Measurements from ENCODE around the gene BMPR1A.

DNA sequence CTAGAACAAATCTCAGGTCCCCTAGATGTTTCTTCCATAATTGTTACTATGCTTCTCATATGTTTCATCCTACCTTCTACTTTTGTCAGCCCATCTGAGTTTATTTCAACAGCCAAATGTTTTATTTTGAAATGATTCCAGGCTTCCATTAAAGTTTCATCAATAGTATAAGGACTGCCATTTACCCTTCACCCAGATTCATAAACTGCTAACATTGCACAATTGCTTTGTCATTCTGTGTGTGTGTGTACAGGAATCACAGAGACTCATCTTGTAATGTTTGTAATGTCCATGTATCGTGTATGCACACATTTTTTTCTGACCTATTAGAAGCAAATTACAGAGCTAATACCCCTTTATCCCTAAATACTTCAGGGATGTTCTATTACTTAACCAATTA lies 175.5 kb downstream of the BMPR1A start:
- TF ChIP-seq, protein P1, sequence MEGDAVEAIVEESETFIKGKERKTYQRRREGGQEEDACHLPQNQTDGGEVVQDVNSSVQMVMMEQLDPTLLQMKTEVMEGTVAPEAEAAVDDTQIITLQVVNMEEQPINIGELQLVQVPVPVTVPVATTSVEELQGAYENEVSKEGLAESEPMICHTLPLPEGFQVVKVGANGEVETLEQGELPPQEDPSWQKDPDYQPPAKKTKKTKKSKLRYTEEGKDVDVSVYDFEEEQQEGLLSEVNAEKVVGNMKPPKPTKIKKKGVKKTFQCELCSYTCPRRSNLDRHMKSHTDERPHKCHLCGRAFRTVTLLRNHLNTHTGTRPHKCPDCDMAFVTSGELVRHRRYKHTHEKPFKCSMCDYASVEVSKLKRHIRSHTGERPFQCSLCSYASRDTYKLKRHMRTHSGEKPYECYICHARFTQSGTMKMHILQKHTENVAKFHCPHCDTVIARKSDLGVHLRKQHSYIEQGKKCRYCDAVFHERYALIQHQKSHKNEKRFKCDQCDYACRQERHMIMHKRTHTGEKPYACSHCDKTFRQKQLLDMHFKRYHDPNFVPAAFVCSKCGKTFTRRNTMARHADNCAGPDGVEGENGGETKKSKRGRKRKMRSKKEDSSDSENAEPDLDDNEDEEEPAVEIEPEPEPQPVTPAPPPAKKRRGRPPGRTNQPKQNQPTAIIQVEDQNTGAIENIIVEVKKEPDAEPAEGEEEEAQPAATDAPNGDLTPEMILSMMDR (IDR thresholded peaks at IDR 0.05) = no peak
- peak in 1 of 3 donors; percentile 48 for TF ChIP-seq POLR2AphosphoS5 (IDR thresholded peaks at IDR 0.05)
- no peak for TF ChIP-seq POLR2A (IDR thresholded peaks at IDR 0.05)
